Caco-2 (cell line): Measurements from ENCODE around the gene TTC24. TPM values are rescaled to one million over a fixed set of nuclear protein-coding genes. Genes with fewer than 3 reads are reported as not detected.

Experiments used
- BruUV-seq: library from RNA; stranded (reverse); fragments of 400-500 nt; replicated peaks from 2 replicates; lab custom pipeline; 2021; lab: Mats Ljungman, UMichigan
- CTCF ChIA-PET: fragments of 300-600 bp; sonication (Branson Sonifier 250); formaldehyde crosslinking; loops from one replicate; lab custom pipeline; 2022; ENCODE audit warnings: antibody characterized with exemption; lab: Charles Lee
- POLR2A ChIA-PET: fragments of 300-600 bp; sonication (Branson Sonifier 250); formaldehyde crosslinking; loops from one replicate; lab custom pipeline; 2022; ENCODE audit warnings: antibody characterized with exemption; lab: Charles Lee
- DNase-seq, 2 experiments: peaks; one replicate each; pipeline versions ENCODE4 v3.0.0 to v3.0.0-alpha.2; 2020 to 2022
- H3K27me3 ChIP-seq: replicated peaks from 2 replicates; pipeline ENCODE4 v1.6.0; 2011; ENCODE audit warnings: low read length; ENCODE audit not compliant: control insufficient read depth, insufficient read depth
- H3K36me3 ChIP-seq: 2 replicates; pipeline ENCODE4 v1.5.1; 2011; ENCODE audit warnings: low read length; ENCODE audit not compliant: control insufficient read depth, insufficient read depth
- H3K4me1 ChIP-seq: fragments of 250-450 bp; sonication (Bioruptor Pico); 2 replicates; pipeline ENCODE4 v1.5.1; 2020; ENCODE audit warnings: mild to moderate bottlenecking
- H3K4me3 ChIP-seq: 2 replicates; pipeline ENCODE4 v1.5.1; 2011; ENCODE audit warnings: low read depth, mild to moderate bottlenecking, control low read depth, low read length
- H3K9me3 ChIP-seq: fragments of 250-450 bp; sonication (Bioruptor Pico); 2 replicates; pipeline ENCODE4 v1.5.1; 2020; ENCODE audit warnings: mild to moderate bottlenecking, moderate library complexity
- H3K27ac Mint-ChIP-seq: one replicate; pipeline ENCODE4 v1.8.0; 2022; ENCODE audit warnings: mixed read lengths; ENCODE audit not compliant: unreplicated experiment
- H3K27me3 Mint-ChIP-seq: one replicate; pipeline ENCODE4 v1.8.0; 2022; ENCODE audit warnings: mixed read lengths; ENCODE audit not compliant: insufficient read depth, unreplicated experiment
- H3K36me3 Mint-ChIP-seq: one replicate; pipeline ENCODE4 v1.8.0; 2022; ENCODE audit warnings: mild to moderate bottlenecking, mixed read lengths; ENCODE audit not compliant: insufficient read depth, unreplicated experiment
- H3K4me1 Mint-ChIP-seq: one replicate; pipeline ENCODE4 v1.8.0; 2022; ENCODE audit warnings: low read depth, mixed read lengths; ENCODE audit not compliant: unreplicated experiment
- H3K4me3 Mint-ChIP-seq: one replicate; pipeline ENCODE4 v1.8.0; 2022; ENCODE audit warnings: mild to moderate bottlenecking, moderate library complexity, mixed read lengths; ENCODE audit not compliant: unreplicated experiment
- H3K9me3 Mint-ChIP-seq: one replicate; pipeline ENCODE4 v1.8.0; 2022; ENCODE audit warnings: mixed read lengths; ENCODE audit not compliant: unreplicated experiment
- CTCF ChIP-seq, 2 experiments: fragments of 200-600 bp in 1 of 2; IDR thresholded peaks; 1 replicate in 1 of 2; 2 replicates in 1 of 2; pipeline versions ENCODE4 v1.5.1 to v1.8.0; 2011 to 2022; ENCODE audit warnings: antibody characterized with exemption in 1 of 2, control low read depth in 1 of 2, inconsistent platforms in 1 of 2, low read depth in 1 of 2, low read length in 1 of 2, mild to moderate bottlenecking in 1 of 2, moderate library complexity in 1 of 2; ENCODE audit not compliant: insufficient read depth in 1 of 2, severe bottlenecking in 1 of 2, unreplicated experiment in 1 of 2
- intact Hi-C: fragments of 100-400 bp; cut with micrococcal nuclease; formaldehyde crosslinking; loops from one replicate; pipeline ENCODE4 v1.10.0; 2022; ENCODE audit not compliant: unreplicated experiment
- total RNA-seq: library from RNA; stranded (reverse); gene quantifications from 2 replicates; pipeline ENCODE4 v1.2.3, GENCODE V29; 2022

The TTC24 gene
- total RNA-seq, 1 experiment from 2014 or later: not detected

- Mint-ChIP-seq H3K27ac (no peak overlapping the region), H3K27me3 (no peaks in the 10 kb centered on the region), H3K9me3 (no peaks in the 10 kb centered on the region), H3K4me3 (no peak overlapping the region), H3K4me1 (no peaks in the 10 kb centered on the region), H3K36me3 (peaks cover 40% of the 10 kb centered on the region)
- Histone ChIP-seq H3K4me1 (no peaks in the 10 kb centered on the region), H3K9me3 (no peaks in the 10 kb centered on the region), H3K4me3 (no peak overlapping the region), H3K27me3 (no peaks in the 10 kb centered on the region), H3K36me3 (no peaks in the 10 kb centered on the region; the same call in 1 of the 2 replicates)
- ChIA-PET CTCF (no interaction called here), POLR2A (no interaction called here)
- DNase-seq: no peak
- intact Hi-C loops: no loop called here
- TF ChIP-seq CTCF (IDR thresholded peaks at IDR 0.05; ENCODE audit: insufficient read depth in 1 of 2, low read depth in 1 of 2, low read length in 1 of 2, severe bottlenecking in 1 of 2, unreplicated experiment in 1 of 2): no peak
- no TSS peak for BruUV-seq
These were observed 45.8 kb upstream of the TTC24 start for GRCh38 chr1:156533568-156534220.

GRCh38 chr1:156534424-156535060 is 45.0 kb upstream of the TTC24 start:
- Mint-ChIP-seq H3K4me1 (no peaks in the 10 kb centered on the region), H3K27me3 (no peaks in the 10 kb centered on the region), H3K27ac (no peak overlapping the region), H3K9me3 (no peaks in the 10 kb centered on the region), H3K36me3 (peaks cover 42% of the 10 kb centered on the region), H3K4me3 (no peak overlapping the region)
- CTCF ChIA-PET: no interaction called here
- Histone ChIP-seq H3K4me3 (no peak overlapping the region), H3K4me1 (no peaks in the 10 kb centered on the region), H3K36me3 (no peaks in the 10 kb centered on the region; the same call in 1 of the 2 replicates), H3K27me3 (no peaks in the 10 kb centered on the region), H3K9me3 (no peaks in the 10 kb centered on the region)
- TF ChIP-seq CTCF (IDR thresholded peaks at IDR 0.05; ENCODE audit: insufficient read depth in 1 of 2, low read depth in 1 of 2, low read length in 1 of 2, severe bottlenecking in 1 of 2, unreplicated experiment in 1 of 2): no peak
- POLR2A ChIA-PET: no interaction called here
- no TSS peak for BruUV-seq
- intact Hi-C loops: no loop called here
- DNase-seq: no peak

- DNase-seq: no peak
- H3K4me3 ChIP-seq: no peak overlapping the region
- CTCF ChIA-PET: no interaction called here
- no peak overlapping the region for H3K4me3 Mint-ChIP-seq
- no peaks in the 10 kb centered on the region for H3K9me3 ChIP-seq
- POLR2A ChIA-PET: no interaction called here
- no peaks in the 10 kb centered on the region for H3K4me1 Mint-ChIP-seq
- H3K27me3 ChIP-seq: no peaks in the 10 kb centered on the region
- no TSS peak for BruUV-seq
- no peak for TF ChIP-seq CTCF (IDR thresholded peaks at IDR 0.05; ENCODE audit: insufficient read depth in 1 of 2, low read depth in 1 of 2, low read length in 1 of 2, severe bottlenecking in 1 of 2, unreplicated experiment in 1 of 2)
- intact Hi-C loops: no loop called here
- H3K36me3 ChIP-seq: no peaks in the 10 kb centered on the region; the same call in 1 of the 2 replicates
- H3K4me1 ChIP-seq: no peaks in the 10 kb centered on the region
- no peaks in the 10 kb centered on the region for H3K27me3 Mint-ChIP-seq
- no peaks in the 10 kb centered on the region for H3K9me3 Mint-ChIP-seq
- peaks cover 42% of the 10 kb centered on the region for H3K36me3 Mint-ChIP-seq
- no peak overlapping the region for H3K27ac Mint-ChIP-seq
These were observed 42.5 kb upstream of the TTC24 start for GRCh38 chr1:156537027-156537426.
